GM18951 (cell line): ENCODE measurements around the gene NEUROG3.
"Not testable (repeated sequence)": the region's sequence is repeated elsewhere in the genome, so short reads cannot be mapped to it uniquely, and the experiment has no call there.

Experiments
- POLR2A ChIP-seq: IDR thresholded peaks from 4 replicates; pipeline ENCODE4 v1.6.1; 2011; ENCODE audit warnings: mild to moderate bottlenecking; ENCODE audit not compliant: insufficient read length, insufficient read depth; ENCODE audit errors: extremely low read depth
- in situ Hi-C: fragments of 300-500 bp; cut with MboI; formaldehyde crosslinking; loops from one replicate; pipeline ENCODE4 v1.12.0; 2022; ENCODE audit warnings: low sequenced_read_pairs, mixed read lengths, inconsistent platforms; ENCODE audit not compliant: unreplicated experiment

Gene NEUROG3

DNA sequence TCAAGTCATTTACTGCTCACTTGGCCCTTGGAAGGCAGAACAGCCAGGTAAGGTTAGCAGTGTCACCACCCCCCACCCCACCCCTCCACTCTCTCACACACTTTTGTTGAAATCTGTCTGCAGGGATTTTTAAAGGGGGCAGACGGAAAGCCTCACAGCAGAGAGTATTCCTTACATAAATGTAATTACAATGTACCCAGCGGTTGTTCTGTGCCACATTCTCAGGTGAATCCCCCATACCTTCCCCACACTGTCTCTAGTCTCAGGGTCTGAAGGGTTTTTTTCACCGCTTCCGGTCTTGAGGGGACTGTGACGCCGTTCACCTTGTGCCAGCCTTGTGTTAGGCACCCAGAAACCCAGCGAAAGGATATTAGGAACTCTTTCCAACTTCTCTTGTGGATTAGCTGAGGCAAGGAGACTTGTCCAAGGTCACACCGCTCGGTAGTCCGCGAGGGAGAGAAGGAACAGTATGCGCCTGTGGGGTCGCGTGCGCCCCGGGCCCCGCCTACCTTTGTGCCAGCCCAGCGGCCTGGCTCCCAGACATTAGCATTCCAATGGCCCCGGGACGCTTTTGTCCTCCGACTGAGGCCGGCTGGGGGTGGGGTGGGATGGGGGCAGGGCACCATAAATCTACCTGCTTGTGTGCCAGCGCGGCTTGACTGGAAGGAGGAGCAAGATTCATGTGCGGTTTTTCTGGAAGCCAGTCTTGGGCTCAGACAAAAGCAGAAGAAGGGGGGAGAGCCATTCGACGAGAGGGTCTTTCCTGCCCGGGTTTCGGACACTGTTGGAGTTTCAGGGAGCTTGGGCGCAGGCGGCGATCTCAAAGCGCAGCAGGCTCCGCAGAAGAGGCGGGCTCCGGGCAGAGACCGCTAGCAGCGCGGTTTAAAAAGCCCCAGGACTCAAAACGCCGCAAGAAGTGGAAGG lies 4.5 kb downstream of the NEUROG3 start:
- in situ Hi-C loops: no loop called here
- no peak for TF ChIP-seq POLR2A

DNA sequence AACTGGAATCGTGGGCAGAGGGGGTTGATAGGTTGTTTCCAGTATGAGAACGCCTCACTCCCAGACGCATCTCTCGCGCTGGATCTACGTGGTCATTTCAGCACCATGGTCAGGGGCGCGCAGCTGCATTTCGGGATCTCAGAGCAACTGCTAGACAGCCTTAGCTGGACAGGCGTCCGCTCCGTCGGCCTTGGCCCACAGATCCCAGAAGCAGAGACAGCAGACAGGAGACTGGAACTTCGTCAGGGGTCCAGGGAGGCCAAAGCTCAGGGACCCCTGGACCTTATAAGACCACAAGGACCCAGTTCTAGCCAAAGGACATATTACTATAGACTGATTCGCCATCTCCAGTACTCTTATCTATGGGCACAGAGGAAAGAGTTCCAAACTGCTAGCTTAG lies 5.3 kb downstream of the NEUROG3 start:
- in situ Hi-C loops: no loop called here
- no peak for TF ChIP-seq POLR2A

DNA sequence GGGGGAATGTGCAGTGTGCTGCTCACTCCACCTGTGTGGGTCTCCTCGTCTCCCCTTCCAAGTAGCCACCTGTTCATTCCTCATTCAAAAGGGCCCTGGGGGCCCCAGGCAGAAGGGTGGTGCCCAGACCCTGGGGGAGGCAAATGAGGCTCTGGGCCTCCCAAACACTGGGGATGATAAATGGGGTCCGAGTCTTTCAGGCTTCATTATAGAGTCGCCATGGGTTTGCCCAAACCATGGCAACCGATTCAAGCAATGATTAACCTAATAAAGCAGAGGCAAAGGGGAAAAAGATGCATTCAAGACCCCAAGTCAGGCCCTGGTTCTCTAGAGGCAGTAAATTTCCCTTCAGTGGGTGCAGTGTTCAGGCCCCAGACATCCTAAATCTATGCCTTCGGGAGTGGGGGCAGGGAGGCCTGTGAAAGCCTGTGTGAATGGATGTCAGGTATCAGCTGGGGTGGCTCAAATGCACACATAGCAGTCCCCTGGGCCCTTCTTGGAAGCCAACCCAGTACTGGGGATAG lies 10.4 kb downstream of the NEUROG3 start:
- in situ Hi-C loops: no loop called here
- TF ChIP-seq POLR2A: no peak

DNA sequence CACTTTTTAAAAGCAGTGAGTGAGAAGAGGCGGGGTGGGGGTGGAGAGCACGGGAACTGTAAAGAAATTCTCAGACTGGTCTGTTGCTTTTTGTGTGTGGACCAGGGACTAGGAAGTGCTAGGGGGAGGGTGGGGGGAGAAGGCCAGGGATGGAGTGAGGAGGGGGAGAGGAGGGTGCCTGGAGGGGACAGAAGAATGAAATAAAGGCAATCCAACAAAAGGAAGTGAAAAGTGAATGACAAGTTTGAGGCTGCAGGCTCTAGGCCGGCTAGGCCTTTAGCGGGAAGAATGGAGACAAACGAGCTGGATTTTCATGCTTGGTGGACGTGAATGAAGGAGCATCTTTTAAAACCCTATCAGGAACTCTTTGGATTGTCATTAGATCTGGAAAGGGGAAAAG lies 13.7 kb downstream of the NEUROG3 start:
- in situ Hi-C loops: no loop called here
- TF ChIP-seq POLR2A: no peak

DNA sequence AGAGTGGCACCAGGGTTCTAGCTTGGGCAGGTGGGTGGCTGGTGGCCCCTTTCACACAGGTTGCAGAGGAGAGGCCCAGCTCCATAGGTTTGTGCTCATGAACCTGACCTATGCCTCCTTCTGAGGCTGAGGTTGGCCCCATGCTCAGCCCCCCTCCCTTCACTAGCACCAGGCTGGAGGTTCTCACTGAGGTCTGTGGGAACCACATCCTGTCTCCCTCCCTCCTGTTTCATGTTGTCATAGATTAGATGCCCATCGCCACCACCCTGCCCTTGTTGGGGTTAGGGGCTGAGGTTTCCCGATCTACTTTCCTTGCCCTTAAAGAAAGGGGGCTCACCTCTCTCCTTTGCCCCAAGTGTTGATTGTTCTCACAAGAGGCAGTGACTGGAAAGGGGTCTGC lies 14.7 kb downstream of the NEUROG3 start:
- no peak for TF ChIP-seq POLR2A

DNA sequence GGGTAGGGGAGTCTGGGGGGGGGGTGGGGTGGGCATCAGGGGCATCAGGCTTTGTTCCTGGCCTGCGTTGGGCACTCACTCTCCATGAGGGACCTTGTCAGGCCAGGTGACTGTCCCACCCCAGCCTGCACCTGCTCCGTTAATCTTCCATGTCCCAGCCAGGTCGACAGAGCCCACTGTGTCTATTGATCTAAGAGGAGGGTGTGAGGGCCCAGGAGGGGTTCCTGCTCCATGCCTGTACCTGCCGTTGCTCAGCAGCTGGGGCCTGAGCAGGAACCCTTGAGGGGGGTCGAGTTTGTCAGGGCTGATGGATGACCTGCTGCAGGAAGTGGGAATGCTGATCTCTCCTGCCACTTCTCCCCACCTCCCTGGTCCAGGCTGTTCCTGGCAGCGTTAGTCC lies 18.6 kb downstream of the NEUROG3 start:
- in situ Hi-C loops: no loop called here
- TF ChIP-seq POLR2A: no peak

More for the DNA sequence above, 14.7 kb downstream of the NEUROG3 start:
- in situ Hi-C loops: no loop called here

DNA sequence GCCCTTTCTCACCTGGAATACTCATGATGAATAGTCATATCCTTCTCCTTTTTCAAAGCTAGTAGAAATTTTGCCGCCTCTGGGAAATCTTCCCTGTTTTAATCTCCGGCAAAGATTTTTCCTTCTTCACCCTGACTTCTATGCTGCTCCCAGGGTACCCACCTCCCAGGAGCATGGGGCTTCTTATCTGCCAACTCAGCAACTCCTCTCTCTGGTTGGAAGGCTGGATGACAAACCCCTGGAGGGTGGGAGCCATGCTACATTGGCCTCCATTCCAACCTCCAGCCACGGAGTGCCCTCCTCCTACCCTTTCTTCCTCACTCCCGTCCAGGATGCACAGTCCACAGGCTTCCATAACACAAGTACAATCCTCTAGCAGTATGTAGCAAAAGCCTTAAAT lies 19.9 kb downstream of the NEUROG3 start:
- TF ChIP-seq POLR2A: no peak
- in situ Hi-C loops: no loop called here

DNA sequence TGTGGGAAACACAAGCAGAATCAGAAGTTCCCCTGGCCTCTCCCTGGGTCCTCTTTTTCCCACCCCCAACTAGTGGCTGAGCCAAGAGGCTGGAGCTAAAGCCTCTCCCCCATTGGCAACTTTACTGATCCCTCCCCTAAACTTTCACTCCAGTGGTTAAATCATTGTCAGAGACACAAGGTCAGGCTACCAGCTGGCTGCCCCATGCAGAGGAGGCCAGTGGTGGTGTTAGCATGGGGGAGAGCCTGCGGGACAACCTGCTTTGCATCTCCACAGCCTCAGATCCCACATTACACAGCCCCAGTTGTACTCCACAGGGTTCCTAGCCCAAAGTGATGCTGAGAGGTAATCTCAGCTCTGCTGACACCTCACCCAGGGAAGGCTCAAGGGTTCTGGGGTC lies 21.0 kb downstream of the NEUROG3 start:
- no peak for TF ChIP-seq POLR2A
- in situ Hi-C loops: no loop called here

DNA sequence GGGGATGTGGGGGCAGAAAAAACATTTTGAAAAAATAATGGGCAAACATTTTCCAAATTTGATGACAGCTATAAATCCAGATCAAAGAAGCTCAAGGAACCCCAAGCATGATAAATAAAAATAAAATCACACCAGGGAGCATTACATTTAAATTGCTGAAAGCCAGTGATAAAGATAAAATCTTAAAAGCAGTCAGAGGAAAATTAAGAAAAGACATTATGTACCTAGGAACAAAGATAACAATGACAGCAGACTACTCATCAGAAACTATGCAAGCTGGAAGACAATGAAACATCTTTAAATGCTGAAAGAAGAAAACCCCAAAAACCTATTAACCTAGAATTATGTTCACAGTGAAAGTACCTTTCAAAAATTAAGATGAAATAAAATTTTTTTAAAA lies 23.3 kb downstream of the NEUROG3 start:
- in situ Hi-C loops: no loop called here
- TF ChIP-seq POLR2A: no peak

DNA sequence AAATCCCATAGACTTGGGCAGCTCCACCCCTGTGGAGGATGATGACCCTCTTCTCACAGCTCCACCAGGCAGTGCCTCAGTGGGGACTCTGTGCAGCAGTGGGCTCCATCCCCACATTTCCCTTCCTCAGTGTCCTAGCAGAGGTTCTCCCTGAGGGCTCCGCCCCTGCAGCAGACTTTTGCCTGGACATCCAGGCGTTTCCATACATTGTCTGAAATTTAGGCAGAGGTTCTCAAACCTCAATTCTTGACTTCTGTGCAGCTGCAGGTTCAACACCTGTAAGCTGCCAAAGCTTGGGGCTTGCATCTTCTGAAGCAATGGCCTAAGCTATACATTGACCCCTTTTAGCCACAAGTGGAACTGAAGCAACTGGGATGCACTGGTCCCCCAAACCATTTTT lies 31.8 kb downstream of the NEUROG3 start:
- in situ Hi-C loops: no loop called here
- no peak for TF ChIP-seq POLR2A

DNA sequence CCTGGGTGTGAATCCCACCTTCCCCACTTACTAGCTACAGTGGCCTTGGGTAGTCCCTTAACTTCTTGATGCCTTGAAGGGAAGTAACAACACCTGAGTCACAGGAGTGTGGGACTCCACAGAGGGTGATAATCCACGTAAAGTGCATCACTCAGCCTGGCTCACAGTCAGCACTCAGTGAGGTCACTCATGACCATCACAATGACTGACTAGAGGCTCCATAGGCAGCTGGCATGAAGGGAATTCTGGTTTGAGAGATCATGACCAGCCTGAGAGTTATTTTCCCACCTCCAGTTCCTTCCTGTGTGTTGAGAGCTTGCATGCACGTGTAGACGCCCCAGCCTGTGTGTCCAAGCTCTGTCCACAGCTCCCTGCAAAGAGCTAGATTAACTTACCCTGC lies 34.8 kb downstream of the NEUROG3 start:
- no peak for TF ChIP-seq POLR2A
- in situ Hi-C loops: no loop called here

DNA sequence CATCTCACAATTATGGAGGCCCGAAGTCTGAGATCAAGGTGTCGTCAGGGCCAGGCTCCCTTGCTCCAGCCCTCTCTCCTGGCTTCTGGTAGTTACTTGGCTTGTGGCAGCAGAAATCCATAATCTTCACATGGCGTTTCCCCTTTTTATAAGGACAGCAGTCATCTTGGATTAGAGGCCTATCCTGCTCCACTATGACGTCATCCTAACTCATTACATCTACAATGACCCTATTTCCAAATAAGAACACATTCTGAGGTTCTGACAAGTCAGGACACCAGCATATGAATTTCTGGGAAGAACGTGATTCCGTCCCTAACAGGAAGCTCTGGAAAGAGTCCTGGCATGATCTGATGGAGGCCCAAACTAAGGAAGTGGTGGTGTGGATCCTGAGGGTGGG lies 35.8 kb downstream of the NEUROG3 start:
- in situ Hi-C loops: no loop called here
- no peak for TF ChIP-seq POLR2A

DNA sequence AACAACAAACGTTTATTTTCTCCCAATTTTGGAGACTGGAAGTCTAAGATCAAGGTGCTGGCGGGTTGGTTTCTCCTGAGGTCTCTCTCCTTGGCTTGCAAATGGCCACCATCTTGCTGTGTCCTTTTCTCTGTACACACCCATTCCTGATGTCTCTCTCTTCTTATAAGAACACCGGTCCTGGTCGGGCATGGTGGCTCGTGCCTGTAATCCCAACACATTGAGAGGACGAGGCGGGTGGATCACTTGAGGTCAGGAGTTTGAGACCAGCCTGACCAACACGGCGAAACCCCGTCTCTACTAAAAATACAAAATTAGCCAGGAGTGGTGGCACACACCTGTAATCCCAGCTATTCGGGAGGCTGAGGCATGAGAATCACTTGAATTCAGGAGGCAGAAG lies 36.7 kb downstream of the NEUROG3 start:
- in situ Hi-C loops: not testable (repeated sequence)

DNA sequence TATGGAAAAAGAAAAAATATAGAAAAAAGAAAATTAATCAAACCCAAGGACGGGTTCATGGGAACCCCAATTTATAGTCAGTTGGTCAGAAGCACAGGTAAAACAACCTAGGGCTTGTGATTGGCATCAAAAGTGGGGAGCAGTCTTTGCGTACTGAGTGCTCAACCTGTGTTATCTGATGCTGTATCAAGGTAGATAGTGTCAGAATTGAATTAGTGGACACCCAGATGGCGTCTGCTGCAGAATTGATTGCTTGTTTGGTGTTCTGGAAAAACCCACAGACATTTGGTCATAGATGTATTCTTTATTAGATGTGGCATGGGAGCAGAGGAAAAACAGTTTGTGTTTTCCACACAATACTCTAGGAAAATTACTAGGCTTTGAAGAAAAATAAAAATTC lies 39.6 kb downstream of the NEUROG3 start:
- in situ Hi-C loops: no loop called here
- TF ChIP-seq POLR2A: no peak

DNA sequence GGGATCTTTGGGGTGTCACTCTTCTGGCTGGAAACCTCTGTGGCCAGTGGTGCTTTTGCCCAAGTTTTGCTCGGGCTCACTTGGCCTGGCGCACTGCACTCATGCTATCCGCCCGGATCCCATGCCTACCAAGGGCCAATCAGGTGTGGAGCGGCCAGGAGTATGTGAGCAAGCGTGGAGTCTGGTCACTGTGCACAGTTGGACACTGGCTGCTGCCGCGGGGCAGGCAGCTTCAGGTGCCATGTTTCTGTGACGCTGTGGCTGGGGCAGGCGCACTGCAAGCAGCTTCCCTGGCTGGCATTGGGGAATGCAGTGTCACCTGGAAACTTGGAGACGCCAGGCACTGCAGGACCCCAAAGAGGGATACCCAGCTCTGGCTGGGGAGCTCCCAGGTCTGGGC lies 45.3 kb downstream of the NEUROG3 start:
- in situ Hi-C loops: no loop called here
- no peak for TF ChIP-seq POLR2A
